ENCODE data around the gene PATL1. TPM values are rescaled to one million over a fixed set of nuclear protein-coding genes. Genes with fewer than 3 reads are reported as not detected.
"Not testable (repeated sequence)": the region's sequence is repeated elsewhere in the genome, so short reads cannot be mapped to it uniquely, and the experiment has no call there.

PATL1 gene
- total and polyA plus RNA-seq, 4 donors = 7.0 to 30.4 (median 21.0) TPM

GRCh38 chr11:59658036-59658435, 10.8 kb downstream of the PATL1 start:
- Histone ChIP-seq H3K27ac (ENCODE audit: low read depth, low read length) (no peak overlapping the region), H3K36me3 (ENCODE audit: control insufficient read depth, insufficient read depth, low read length) (peaks cover 35% of the 10 kb centered on the region), H3K9me3 (ENCODE audit: control insufficient read depth, insufficient read depth, low read length) (no peaks in the 10 kb centered on the region), H3K4me3 (ENCODE audit: low read depth, low read length) (no peak overlapping the region), H3K4me1 (ENCODE audit: control insufficient read depth, insufficient read depth, low read length) (no peaks in the 10 kb centered on the region), H3K27me3 (ENCODE audit: control insufficient read depth, insufficient read depth, low read length) (no peaks in the 10 kb centered on the region)
- 96% methylated on average over 2 of the region's 5 CpGs for WGBS (ENCODE audit: insufficient coverage)
- no peak for DNase-seq (ENCODE audit: low read depth in 4 of 6, low spot score in 6 of 6)

GRCh38 chr11:59654893-59655292, 13.9 kb downstream of the PATL1 start:
- Histone ChIP-seq H3K4me1 (ENCODE audit: control insufficient read depth, insufficient read depth, low read length) (no peaks in the 10 kb centered on the region), H3K36me3 (ENCODE audit: control insufficient read depth, insufficient read depth, low read length) (peaks cover 44% of the 10 kb centered on the region), H3K27me3 (ENCODE audit: control insufficient read depth, insufficient read depth, low read length) (no peaks in the 10 kb centered on the region), H3K9me3 (ENCODE audit: control insufficient read depth, insufficient read depth, low read length) (no peaks in the 10 kb centered on the region), H3K27ac (ENCODE audit: low read depth, low read length) (no peak overlapping the region), H3K4me3 (ENCODE audit: low read depth, low read length) (no peak overlapping the region)
- 92% methylated on average over 2 of the region's 4 CpGs for WGBS (ENCODE audit: insufficient coverage)
- DNase-seq (ENCODE audit: low read depth in 4 of 6, low spot score in 6 of 6) = no peak

GRCh38 chr11:59647245-59647980, 21.4 kb downstream of the PATL1 start:
- H3K4me1 ChIP-seq (ENCODE audit: control insufficient read depth, insufficient read depth, low read length) = no peaks in the 10 kb centered on the region
- no peak overlapping the region for H3K4me3 ChIP-seq (ENCODE audit: low read depth, low read length)
- H3K27me3 ChIP-seq (ENCODE audit: control insufficient read depth, insufficient read depth, low read length) = no peaks in the 10 kb centered on the region
- no peak overlapping the region for H3K27ac ChIP-seq (ENCODE audit: low read depth, low read length)
- H3K9me3 ChIP-seq (ENCODE audit: control insufficient read depth, insufficient read depth, low read length) = no peaks in the 10 kb centered on the region
- H3K36me3 ChIP-seq (ENCODE audit: control insufficient read depth, insufficient read depth, low read length) = peaks cover 32% of the 10 kb centered on the region
- no CpG with 5 or more reads among the region's 3 CpGs for WGBS (ENCODE audit: insufficient coverage)
- no peak for DNase-seq (ENCODE audit: low read depth in 4 of 6, low spot score in 6 of 6)

GRCh38 chr11:59644528-59644927, 24.3 kb downstream of the PATL1 start:
- DNase-seq (ENCODE audit: low read depth in 4 of 6, low spot score in 6 of 6) = no peak
- H3K4me1 ChIP-seq (ENCODE audit: control insufficient read depth, insufficient read depth, low read length) = no peaks in the 10 kb centered on the region
- H3K36me3 ChIP-seq (ENCODE audit: control insufficient read depth, insufficient read depth, low read length) = peaks cover 34% of the 10 kb centered on the region
- no peak overlapping the region for H3K27ac ChIP-seq (ENCODE audit: low read depth, low read length)
- H3K27me3 ChIP-seq (ENCODE audit: control insufficient read depth, insufficient read depth, low read length) = no peaks in the 10 kb centered on the region
- H3K4me3 ChIP-seq (ENCODE audit: low read depth, low read length) = no peak overlapping the region
- no peaks in the 10 kb centered on the region for H3K9me3 ChIP-seq (ENCODE audit: control insufficient read depth, insufficient read depth, low read length)
- WGBS (ENCODE audit: insufficient coverage) = 71% methylated on average over 1 of the region's 3 CpGs

GRCh38 chr11:59643390-59643789, 25.4 kb downstream of the PATL1 start:
- Histone ChIP-seq H3K4me3 (ENCODE audit: low read depth, low read length) (no peak overlapping the region), H3K36me3 (ENCODE audit: control insufficient read depth, insufficient read depth, low read length) (peaks cover 45% of the 10 kb centered on the region), H3K4me1 (ENCODE audit: control insufficient read depth, insufficient read depth, low read length) (no peaks in the 10 kb centered on the region), H3K9me3 (ENCODE audit: control insufficient read depth, insufficient read depth, low read length) (no peaks in the 10 kb centered on the region), H3K27ac (ENCODE audit: low read depth, low read length) (no peak overlapping the region), H3K27me3 (ENCODE audit: control insufficient read depth, insufficient read depth, low read length) (no peaks in the 10 kb centered on the region)
- no peak for DNase-seq (ENCODE audit: low read depth in 4 of 6, low spot score in 6 of 6)
- no CpG with 5 or more reads among the region's 3 CpGs for whole genome bisulfite sequencing (ENCODE audit: insufficient coverage)

GRCh38 chr11:59641156-59641555, 27.7 kb downstream of the PATL1 start:
- Histone ChIP-seq H3K36me3 (ENCODE audit: control insufficient read depth, insufficient read depth, low read length) (peaks cover 41% of the 10 kb centered on the region), H3K4me1 (ENCODE audit: control insufficient read depth, insufficient read depth, low read length) (no peaks in the 10 kb centered on the region), H3K27ac (ENCODE audit: low read depth, low read length) (no peak overlapping the region), H3K4me3 (ENCODE audit: low read depth, low read length) (no peak overlapping the region), H3K9me3 (ENCODE audit: control insufficient read depth, insufficient read depth, low read length) (no peaks in the 10 kb centered on the region), H3K27me3 (ENCODE audit: control insufficient read depth, insufficient read depth, low read length) (no peaks in the 10 kb centered on the region)
- 100% methylated on average over 2 of the region's 3 CpGs for WGBS (ENCODE audit: insufficient coverage)
- no peak for DNase-seq (ENCODE audit: low read depth in 4 of 6, low spot score in 6 of 6)

GRCh38 chr11:59630493-59630892, 38.3 kb downstream of the PATL1 start:
- no peaks in the 10 kb centered on the region for H3K36me3 ChIP-seq (ENCODE audit: control insufficient read depth, insufficient read depth, low read length)
- H3K9me3 ChIP-seq (ENCODE audit: control insufficient read depth, insufficient read depth, low read length) = no peaks in the 10 kb centered on the region
- peak in 2 of 6 donors; percentile 4 to 76 for DNase-seq (ENCODE audit: low read depth in 4 of 6, low spot score in 6 of 6)
- no CpG with 5 or more reads among the region's 2 CpGs for WGBS (ENCODE audit: insufficient coverage)
- H3K4me3 ChIP-seq (ENCODE audit: low read depth, low read length) = no peak overlapping the region
- H3K27ac ChIP-seq (ENCODE audit: low read depth, low read length) = no peak overlapping the region
- H3K4me1 ChIP-seq (ENCODE audit: control insufficient read depth, insufficient read depth, low read length) = no peaks in the 10 kb centered on the region
- H3K27me3 ChIP-seq (ENCODE audit: control insufficient read depth, insufficient read depth, low read length) = no peaks in the 10 kb centered on the region

GRCh38 chr11:59629996-59630395, 38.8 kb downstream of the PATL1 start:
- no peaks in the 10 kb centered on the region for H3K4me1 ChIP-seq (ENCODE audit: control insufficient read depth, insufficient read depth, low read length)
- no peak overlapping the region for H3K4me3 ChIP-seq (ENCODE audit: low read depth, low read length)
- no peak overlapping the region for H3K27ac ChIP-seq (ENCODE audit: low read depth, low read length)
- H3K36me3 ChIP-seq (ENCODE audit: control insufficient read depth, insufficient read depth, low read length) = no peaks in the 10 kb centered on the region
- DNase-seq (ENCODE audit: low read depth in 4 of 6, low spot score in 6 of 6) = no peak
- no peaks in the 10 kb centered on the region for H3K27me3 ChIP-seq (ENCODE audit: control insufficient read depth, insufficient read depth, low read length)
- H3K9me3 ChIP-seq (ENCODE audit: control insufficient read depth, insufficient read depth, low read length) = no peaks in the 10 kb centered on the region

GRCh38 chr11:59626969-59627368, 41.9 kb downstream of the PATL1 start:
- not testable (repeated sequence) for H3K9me3 ChIP-seq (ENCODE audit: control insufficient read depth, insufficient read depth, low read length); H3K27me3 ChIP-seq (ENCODE audit: control insufficient read depth, insufficient read depth, low read length); H3K36me3 ChIP-seq (ENCODE audit: control insufficient read depth, insufficient read depth, low read length); H3K27ac ChIP-seq (ENCODE audit: low read depth, low read length); H3K4me1 ChIP-seq (ENCODE audit: control insufficient read depth, insufficient read depth, low read length); DNase-seq (ENCODE audit: low read depth in 4 of 6, low spot score in 6 of 6); H3K4me3 ChIP-seq (ENCODE audit: low read depth, low read length)
- WGBS (ENCODE audit: insufficient coverage) = 90% methylated on average over 3 of the region's 4 CpGs

- DNase-seq (ENCODE audit: low read depth in 4 of 6, low spot score in 6 of 6) = no peak
- no peak overlapping the region for H3K4me3 ChIP-seq (ENCODE audit: low read depth, low read length)
- H3K9me3 ChIP-seq (ENCODE audit: control insufficient read depth, insufficient read depth, low read length) = no peaks in the 10 kb centered on the region
- H3K27ac ChIP-seq (ENCODE audit: low read depth, low read length) = no peak overlapping the region
- H3K4me1 ChIP-seq (ENCODE audit: control insufficient read depth, insufficient read depth, low read length) = no peaks in the 10 kb centered on the region
- H3K27me3 ChIP-seq (ENCODE audit: control insufficient read depth, insufficient read depth, low read length) = no peaks in the 10 kb centered on the region
- H3K36me3 ChIP-seq (ENCODE audit: control insufficient read depth, insufficient read depth, low read length) = no peaks in the 10 kb centered on the region
- no CpG with 5 or more reads among the region's 3 CpGs for WGBS (ENCODE audit: insufficient coverage)
Observed at GRCh38 chr11:59625703-59626102, 43.1 kb downstream of the PATL1 start.

All from spinal cord (tissue), 10 donors.